ENCODE measurements around the gene HAX1.
A peak's percentile ranks its signal among the peaks of the same experiment; 100 is the strongest.
"Not testable (repeated sequence)": the region's sequence is repeated elsewhere in the genome, so short reads cannot be mapped to it uniquely, and the experiment has no call there.

Gene HAX1

DNA sequence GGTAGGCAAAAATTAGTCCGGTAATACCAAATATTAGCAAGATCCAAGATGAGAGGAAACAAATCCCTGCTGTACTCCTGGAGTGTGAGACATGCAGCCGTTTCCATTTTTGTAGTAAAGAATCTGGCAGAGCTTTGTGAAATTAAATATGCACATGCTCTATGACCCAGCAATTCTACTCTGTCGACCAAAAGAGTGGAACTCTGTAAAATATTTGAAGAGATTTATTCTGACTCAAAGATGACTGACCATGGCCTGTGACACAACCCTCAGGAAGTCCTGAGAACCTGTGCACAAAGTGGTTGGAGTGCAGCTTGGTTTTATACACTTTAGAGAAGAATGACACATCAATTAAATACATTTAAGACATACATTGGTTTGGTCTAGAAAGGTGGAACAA lies 16.2 kb downstream of the HAX1 start:
- no peak for DNase-seq

DNA sequence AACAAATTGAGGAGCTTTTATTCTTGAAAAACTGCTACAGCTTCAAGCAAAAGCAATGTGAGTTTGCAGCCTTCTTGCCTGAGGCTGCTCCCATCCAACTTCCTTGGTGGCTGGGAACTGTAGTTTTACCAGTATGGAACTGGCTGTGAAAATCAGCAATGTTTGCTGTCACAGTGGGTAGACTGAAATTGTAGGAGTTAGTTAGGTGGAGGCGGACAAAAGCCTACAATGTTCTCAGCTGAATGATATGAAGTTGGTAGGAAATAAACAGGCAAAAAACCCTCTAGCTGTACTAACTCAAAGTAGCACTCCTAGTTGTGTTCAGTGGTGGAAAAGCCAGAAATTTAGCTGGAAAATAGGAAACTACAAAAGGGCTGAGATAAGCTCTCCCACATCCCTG lies 18.5 kb downstream of the HAX1 start:
- no peak for DNase-seq

DNA sequence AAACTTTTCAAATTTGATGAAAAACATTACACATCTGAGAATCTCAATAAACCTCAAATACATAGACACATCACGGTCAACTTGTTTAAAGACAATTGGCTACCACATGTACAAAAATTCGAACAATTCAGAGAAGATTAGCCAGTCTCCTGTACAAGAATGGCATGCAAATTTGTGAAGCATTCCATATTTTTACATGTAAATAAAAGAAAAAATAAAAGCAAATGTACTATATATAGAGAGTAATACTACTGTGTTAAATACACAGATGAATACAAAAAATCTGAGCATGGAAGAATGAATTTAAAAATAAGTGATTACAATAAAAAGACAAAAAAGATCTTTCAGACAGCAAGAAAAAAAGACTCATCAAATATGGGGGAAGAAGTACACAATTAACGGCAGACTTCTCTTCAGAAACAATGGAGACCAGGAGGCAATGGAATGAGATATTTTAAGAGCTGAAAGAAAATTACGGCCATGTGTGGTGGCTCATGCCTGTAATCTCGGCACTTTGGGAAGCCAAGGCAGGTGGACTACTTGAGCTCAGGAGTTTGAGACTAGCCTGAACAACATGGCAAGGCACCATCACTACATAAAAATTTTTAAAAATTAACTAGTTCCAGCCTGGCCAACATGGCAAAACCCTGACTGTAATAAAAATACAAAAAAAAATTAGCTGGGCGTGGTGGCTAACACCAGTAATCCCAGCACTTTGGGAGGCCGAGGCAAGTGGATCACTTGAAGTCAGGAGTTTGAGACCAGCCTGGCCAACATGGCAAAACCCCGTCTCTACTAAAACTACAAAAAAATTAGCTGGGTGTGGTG lies 23.2 kb downstream of the HAX1 start:
- DNase-seq: no peak

DNA sequence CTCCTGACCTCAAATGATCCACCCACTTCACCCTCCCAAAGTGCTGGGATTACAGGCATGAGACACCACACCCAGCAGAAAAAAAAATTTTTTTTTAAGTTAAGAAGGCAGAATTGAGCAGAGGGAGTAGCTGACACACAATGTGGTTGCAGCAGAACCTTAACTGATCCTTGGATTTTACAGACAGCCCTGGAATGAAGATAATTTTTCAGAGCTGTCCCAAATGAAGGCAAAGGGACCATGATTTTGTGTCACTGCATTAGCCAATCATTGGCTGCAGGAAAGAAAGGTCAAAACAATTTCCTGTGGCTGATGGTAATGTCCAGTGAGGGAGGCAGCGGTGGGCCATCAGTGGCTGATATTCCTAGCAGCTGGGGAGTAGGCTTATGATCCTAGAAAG lies 29.2 kb downstream of the HAX1 start:
- no peak for DNase-seq

DNA sequence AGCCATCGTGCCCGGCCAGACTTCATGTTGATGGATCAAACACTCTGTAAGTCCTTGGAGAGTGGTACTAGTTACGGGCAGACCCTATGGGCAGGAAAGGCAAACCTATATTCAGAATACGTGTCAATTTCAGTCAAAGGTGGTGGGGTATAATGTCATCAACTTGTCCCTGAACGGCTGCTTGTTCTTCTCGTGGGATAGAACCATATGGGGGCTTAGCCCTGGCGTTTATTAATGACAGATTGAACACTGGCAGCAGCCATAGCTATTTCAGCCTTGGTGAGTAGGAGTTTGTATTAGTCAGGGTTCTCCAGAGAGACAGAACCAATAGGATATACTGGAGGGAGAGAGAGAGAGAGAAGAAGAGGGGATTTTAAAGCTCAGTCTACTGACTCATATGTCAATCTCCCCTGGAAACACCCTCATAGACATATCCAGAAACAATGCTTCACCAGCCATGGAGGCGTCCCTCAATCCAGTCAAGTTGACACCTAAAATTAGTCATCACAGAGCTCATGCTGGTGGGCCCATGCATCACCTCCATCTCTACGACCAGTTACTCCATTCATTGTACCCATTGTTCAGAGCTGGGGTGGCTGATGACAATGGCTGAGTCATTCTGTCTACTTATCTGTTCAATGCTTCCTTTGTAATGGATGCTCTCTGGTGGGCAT lies 32.4 kb downstream of the HAX1 start:
- DNase-seq: no peak

DNA sequence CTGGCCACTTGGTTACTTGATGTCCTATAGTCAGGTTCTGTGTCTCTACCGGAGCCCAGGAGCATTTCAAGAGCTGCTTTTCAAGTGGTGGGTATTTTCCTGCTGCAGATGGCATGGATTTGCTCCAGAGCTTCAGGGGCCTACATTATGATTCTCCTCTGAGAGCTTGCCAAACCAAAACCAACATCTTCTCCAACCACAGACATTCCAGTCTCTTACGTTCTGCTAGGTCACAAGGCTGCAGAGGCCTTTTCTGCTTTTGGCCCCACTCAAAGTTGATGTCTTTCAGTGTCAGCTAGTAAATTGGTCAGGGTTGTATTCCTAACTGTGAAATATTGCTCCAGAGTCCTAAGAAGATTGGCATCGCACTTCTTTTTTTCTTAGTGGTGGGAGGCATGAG lies 33.7 kb downstream of the HAX1 start:
- no peak for DNase-seq

DNA sequence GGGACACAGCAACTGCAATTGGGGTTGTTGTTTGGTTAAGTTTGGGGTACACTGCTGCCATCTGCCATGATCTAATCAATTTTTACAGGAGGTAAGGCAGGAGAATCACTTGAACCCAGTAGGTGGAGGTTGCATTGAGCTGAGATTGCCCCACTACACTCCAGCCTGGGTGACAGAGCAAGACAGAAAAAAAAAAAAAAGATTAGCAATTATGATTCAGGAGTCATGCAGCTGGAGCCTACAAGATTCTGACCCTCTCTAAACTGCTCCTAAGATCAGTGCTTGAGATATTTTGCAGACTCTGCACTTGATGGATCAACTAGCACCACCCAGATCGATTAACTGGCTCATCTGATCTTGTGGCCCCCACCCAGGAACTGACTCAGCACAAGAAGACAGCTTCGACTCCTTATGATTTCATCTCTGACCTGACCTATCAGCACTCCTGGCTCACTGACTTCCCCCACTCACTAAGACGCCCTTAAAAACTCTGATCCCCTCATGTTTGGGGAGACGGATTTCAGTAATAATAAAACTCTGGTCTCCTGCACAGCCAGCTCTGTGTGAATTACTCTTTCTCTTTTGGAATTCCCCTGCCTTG lies 35.3 kb downstream of the HAX1 start:
- DNase-seq: not testable (repeated sequence)

DNA sequence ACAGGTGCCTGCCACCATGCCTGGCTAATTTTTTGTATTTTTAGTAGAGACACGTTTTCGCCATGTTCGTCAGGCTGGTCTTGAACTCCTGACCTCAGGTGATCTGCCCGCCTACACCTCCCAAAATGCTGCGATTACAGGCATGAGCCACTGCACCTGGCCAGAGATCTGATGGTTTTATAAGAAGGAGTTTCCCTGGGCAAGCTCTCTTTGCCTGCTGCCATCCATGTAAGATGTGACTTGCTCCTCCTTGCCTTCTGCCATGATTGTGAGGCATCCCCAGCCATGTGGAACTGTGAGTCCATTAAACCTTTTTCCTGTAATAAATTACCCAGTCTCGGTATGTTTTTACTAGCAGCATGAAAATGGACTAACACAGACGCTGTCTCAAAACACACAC lies 36.7 kb downstream of the HAX1 start:
- not testable (repeated sequence) for DNase-seq

DNA sequence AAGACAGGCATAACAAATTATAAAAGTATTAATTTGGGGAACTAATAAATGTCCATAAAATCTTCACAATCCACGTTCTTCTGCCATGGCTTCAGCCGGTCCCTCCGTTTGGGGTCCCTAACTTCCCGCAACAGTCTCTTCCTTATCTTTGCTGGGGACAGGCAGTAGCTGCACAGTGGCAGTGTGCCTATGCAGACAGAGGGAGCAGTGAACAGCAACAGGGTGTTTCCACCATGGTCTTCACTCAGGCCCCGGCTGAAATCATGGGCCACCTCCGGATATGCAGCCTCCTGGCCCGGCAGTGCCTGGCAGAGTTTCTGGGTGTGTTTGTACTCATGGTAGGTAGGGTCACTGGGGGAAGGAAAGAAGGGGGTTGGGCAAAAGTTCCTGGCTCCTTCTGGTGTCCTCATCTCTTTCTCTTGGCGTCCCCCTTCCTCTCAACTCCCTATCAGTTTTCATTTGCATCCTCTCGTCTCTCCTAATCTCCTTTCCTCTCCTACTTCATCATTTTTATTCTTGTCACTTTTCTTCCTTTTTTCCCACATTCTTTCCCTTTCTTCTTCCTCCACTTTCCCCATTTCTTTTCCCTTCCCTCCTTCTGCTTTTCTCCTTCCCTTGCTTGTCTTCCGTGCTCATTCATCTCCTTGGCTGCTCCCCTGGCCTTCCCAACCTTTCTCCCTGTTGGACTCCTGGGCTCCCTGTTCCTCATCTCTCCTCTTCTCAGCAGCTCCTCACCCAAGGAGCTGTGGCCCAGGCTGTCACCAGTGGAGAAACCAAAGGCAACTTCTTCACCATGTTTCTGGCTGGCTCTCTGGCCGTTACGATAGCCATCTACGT lies 40.0 kb downstream of the HAX1 start:
- DNase-seq: not testable (repeated sequence)

DNA sequence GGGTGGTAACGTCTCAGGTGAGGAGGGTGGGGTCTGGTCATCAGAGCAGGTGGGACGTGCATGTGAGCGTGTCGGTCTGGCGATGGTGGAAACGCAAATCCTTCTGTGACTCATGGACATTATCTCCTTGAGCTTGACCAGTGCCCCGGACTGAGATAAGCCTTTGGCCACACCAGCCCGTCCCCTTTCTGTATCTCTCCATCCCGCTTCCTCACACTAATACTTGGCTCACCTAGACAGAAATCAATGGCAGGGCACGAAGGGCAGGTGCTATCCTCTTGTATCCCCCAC lies 40.6 kb downstream of the HAX1 start:
- DNase-seq: no peak

DNA sequence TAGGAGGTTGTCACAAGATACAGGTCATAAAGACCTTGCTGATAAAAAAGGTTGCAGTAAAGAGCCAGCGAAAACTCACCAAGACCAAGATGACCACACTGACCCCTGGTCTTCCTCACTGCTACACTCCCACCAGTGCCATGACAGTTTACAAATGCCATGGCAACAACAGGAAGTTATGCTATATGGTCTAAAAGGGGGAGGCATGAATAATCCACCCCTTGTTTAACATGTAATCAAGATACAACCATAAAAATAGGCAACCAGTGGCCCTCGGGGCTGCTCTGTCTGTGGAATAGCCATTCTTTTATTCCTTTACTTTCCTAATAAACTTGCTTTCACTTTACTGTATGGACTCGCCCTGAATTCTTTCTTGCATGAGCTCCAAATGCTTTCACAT lies 41.8 kb downstream of the HAX1 start:
- not testable (repeated sequence) for DNase-seq

DNA sequence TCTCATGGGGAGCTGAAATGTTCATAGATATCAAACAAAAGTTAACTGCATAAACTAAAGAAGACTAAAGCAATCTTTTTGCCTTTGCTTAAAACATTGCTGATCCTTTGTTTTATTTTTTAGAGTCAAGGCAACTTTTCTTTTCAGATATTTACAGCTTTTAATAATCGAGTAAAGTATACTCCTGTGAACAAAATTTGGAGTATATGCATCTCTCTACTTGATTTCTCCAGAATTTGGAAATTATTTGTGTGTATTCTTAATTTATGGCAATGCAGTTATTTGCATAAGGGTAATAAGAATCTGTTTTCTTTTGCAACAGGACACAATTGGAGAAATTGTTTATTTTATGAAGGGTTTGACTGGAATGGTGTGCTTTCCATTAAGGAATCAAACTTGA lies 44.3 kb downstream of the HAX1 start:
- DNase-seq: no peak

DNA sequence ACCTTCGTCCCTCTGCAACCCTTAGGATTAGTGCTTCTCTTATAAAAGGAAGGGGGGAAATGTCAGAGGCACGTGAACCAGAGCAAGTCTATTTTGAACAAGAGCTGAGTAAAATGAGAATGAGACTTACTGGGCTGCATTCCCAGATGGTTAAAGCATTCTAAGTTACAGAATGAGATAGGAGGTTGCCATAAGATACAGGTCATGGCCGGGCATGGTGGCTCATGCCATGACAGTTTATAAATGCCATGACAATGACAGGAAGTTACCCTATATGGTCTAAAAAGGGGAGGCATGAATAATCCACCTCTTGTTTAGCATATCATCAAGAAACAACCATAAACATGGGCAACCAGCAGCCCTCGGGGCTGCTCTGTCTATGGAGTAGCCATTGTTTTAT lies 46.0 kb downstream of the HAX1 start:
- DNase-seq: no peak

DNA sequence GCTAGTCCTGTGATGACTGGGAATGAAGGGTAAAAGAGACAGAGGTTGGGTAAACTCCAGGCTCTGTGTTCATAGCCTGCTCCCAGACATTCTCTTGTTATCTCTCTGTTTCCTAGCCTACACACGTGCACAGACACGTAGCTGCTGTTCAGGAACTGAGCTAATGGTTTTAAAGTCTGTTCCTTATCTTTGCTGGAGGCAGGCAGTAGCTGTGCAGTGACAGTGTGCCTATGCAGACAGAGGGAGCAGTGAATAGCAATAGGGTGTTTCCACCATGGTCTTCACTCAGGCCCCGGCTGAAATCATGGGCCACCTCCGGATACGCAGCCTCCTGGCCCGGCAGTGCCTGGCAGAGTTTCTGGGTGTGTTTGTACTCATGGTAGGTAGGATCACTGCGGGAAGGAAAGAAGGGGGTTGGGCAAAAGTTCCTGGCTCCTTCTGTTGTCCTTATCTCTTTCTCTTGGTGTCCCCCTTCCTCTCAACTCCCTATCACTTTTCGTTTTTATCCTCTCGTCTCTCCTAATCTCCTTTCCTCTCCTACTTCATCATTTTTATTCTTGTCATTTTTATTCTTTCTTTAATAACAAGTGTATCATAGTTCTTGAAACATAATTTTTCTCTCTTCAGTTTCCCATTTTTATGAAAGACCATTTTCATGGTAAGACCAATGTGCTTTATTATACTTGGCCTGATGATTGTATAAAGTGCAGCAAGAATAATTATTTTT lies 48.6 kb downstream of the HAX1 start, which contains the start of gene AQP10:
TSS of gene AQP10 (plus strand) at position 212 of the 727 bp plus-strand sequence. CDS start at position 275, 63 bp downstream.
- DNase-seq: no peak

DNA sequence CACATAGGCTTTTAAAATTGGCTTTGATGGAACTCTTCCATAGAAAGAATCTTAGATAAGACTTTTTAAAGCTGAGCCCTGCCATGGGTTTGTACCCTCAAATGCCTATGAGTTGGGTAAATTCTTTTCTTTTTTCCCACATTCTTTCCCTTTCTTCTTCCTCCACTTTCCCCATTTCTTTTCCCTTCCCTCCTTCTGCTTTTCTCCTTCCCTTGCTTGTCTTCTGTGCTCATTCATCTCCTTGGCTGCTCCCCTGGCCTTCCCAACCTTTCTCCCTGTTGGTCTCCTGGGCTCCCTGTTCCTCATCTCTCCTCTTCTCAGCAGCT lies 49.1 kb downstream of the HAX1 start:
- not testable (repeated sequence) for DNase-seq

DNA sequence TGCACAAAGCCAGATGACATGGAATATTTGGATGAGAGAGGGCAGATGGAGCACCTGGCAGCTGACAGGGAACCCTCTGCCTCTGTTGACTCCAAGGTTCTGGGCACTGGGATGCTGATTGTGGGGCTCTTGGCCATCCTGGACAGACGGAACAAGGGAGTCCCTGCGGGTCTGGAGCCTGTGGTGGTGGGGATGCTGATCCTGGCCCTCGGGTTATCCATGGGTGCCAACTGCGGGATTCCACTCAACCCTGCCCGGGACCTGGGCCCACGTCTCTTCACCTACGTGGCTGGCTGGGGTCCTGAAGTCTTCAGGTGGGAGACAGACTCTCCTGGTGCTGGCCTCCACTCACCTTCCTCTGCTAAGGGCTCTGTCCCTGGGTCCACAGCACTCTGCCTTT lies 51.1 kb downstream of the HAX1 start:
- DNase-seq: no peak

DNA sequence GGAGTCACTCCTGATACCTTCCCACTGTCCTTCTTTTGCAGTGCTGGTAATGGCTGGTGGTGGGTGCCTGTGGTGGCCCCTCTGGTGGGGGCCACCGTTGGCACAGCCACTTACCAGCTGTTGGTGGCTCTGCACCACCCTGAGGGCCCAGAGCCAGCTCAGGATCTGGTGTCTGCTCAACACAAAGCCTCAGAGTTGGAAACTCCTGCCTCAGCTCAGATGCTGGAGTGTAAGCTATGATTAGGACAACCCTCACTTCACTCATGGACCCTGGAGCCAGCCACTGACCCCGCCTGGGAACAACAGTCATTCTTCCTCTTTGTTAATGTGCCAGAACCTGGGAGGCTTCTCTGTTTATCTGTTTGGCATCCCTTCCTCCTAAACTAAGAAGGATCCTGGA lies 51.8 kb downstream of the HAX1 start:
- no peak for DNase-seq

DNA sequence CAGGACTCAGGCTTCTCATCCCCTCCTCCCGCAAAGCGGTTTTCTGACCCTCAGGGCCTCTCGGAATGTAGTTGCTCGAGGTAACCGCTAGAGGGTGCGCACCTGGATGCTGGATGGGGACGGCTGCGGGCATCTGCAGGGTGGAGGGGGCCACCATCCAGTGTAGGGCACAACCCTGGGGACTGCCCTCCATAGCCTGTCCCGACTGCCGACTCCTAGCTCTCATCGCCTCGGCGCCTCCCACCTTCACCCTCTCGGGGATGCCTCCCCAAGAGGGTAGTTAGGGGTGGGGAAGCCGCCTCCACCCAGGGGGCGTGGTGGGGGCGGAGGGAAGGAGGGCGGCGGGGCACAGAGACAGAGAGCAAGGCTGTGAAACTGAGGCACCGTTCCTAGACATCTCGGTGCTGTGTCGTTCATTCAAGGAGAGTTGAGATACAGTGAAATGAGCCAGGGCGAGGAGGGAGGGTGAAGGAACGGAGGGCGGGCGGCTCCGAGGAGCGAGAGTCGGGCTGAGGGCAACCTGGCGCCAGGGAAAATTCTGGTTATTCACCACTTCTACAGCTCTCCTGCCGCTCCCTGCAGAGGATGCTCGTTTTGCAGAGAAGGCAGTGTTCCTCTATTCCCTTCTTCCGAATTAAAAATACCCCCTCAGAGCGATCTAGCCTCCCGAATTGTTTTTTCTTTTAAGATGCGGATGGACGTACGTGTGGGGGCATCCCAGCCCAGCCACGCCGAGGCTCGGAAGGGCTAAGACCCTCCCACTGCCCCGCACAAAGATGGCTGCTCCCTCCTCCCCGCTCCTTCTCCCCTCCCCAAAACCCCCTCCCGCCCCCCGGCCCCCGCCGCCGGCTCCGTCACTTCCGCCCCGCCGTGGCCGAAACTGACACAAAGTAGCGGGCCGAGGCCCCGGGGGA lies 52.5 kb downstream of the HAX1 start, which contains the start of gene ATP8B2:
TSS of gene ATP8B2 (plus strand) at position 857 of the 914 bp plus-strand sequence. CDS start 2,617 bp downstream, outside the sequence.
- DNase-seq: peak; percentile 57 to 77
